ENCODE data around the gene B3GNT4. TPM values are rescaled to one million over a fixed set of nuclear protein-coding genes. Genes with fewer than 3 reads are reported as not detected.

B3GNT4 gene
- total RNA-seq, 1 experiment from 2014 or later: 2.8 TPM

DNA sequence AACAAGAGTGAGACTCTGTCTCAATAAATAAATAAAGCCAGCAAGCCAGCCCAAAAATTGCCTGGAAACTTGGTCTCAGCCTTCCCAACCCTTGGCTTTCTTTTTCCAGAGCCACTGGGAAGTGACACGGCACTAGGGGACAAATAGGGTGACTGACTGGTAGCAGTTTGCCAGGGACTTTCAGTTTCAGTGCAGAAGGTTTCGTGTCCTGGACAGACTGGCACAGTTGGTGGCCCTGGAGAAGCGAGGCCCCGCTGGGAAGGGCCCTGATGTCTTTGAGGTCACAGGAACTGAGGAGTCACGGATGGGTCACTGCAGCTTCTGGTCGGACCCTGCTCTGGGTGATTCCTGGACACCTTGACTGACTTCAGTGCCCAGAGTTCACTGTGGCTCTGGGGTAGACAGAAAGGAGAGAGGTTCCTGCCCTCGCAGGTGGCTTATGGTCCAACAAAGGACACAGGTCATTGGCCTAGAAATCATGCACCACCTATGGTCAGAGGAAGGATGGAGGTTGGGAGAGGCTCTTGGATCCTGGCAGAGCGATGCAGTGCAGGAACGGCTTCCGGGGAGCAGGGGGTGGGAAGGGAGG, 17.9 kb upstream of the B3GNT4 start:
- BruUV-seq (replicated peaks): no TSS peak
- intact Hi-C loops (cut with micrococcal nuclease; ENCODE audit: unreplicated experiment): no loop called here
- POLR2A ChIA-PET (ENCODE audit: unreplicated experiment): no interaction called here

DNA sequence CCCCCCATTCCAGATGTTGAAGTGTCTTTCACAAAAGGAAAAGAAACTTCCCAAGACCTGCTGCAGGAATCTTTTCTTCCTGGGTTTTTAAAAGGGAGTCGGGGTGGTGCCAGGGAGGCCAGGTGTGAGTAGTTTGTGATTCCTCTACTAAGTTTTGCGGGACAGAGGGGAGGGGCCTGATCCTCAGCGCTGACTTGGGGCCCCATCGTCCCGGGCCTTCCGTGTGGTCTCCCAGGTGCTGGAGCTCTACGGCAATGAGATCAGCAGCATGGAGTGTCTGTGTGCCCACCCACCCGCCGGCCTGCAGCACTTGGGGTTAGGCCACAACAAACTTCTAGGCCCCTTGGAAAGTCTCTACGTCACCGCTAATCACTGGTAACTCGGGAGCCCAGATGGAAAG, 16.0 kb upstream of the B3GNT4 start:
- BruUV-seq (replicated peaks): no TSS peak
- H3K4me2 ChIP-seq: no peak overlapping the region
- no peaks in the 10 kb centered on the region for H3K79me2 ChIP-seq (ENCODE audit: low read depth)
- H4K20me1 ChIP-seq (ENCODE audit: insufficient read depth): no peaks in the 10 kb centered on the region
- TF ChIP-seq EZH2 (IDR thresholded peaks at IDR 0.05; ENCODE audit: low read depth): no peak
- TF ChIP-seq, protein P1, sequence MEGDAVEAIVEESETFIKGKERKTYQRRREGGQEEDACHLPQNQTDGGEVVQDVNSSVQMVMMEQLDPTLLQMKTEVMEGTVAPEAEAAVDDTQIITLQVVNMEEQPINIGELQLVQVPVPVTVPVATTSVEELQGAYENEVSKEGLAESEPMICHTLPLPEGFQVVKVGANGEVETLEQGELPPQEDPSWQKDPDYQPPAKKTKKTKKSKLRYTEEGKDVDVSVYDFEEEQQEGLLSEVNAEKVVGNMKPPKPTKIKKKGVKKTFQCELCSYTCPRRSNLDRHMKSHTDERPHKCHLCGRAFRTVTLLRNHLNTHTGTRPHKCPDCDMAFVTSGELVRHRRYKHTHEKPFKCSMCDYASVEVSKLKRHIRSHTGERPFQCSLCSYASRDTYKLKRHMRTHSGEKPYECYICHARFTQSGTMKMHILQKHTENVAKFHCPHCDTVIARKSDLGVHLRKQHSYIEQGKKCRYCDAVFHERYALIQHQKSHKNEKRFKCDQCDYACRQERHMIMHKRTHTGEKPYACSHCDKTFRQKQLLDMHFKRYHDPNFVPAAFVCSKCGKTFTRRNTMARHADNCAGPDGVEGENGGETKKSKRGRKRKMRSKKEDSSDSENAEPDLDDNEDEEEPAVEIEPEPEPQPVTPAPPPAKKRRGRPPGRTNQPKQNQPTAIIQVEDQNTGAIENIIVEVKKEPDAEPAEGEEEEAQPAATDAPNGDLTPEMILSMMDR (conservative IDR thresholded peaks at IDR 0.05): no peak
- H2AFZ ChIP-seq: no peak overlapping the region
- POLR2A ChIA-PET (ENCODE audit: unreplicated experiment): no interaction called here
- H3K9me2 ChIP-seq (ENCODE audit: insufficient read depth): no peaks in the 10 kb centered on the region
- H3K36me3 ChIP-seq (ENCODE audit: low read depth): no peaks in the 10 kb centered on the region
- H3F3A ChIP-seq (ENCODE audit: insufficient read depth, low read depth): no peaks in the 10 kb centered on the region
- H3K4me1 ChIP-seq (replicated peaks; ENCODE audit: insufficient read depth): no peaks in the 10 kb centered on the region
- DNase-seq: no peak
- H3K4me3 ChIP-seq: no peak overlapping the region
- H3K9me3 ChIP-seq (ENCODE audit: insufficient read depth, low read depth): no peaks in the 10 kb centered on the region
- no peaks in the 10 kb centered on the region for H3K27me3 ChIP-seq (ENCODE audit: insufficient read depth, low read depth)
- no peak overlapping the region for H3K27ac ChIP-seq
- intact Hi-C loops (cut with micrococcal nuclease; ENCODE audit: unreplicated experiment): no loop called here
- CTCF ChIA-PET: no interaction called here

More for the DNA sequence above, 17.9 kb upstream of the B3GNT4 start:
- no peaks in the 10 kb centered on the region for H3K27me3 ChIP-seq (ENCODE audit: insufficient read depth, low read depth)
- no peaks in the 10 kb centered on the region for H3K9me2 ChIP-seq (ENCODE audit: insufficient read depth)
- H2AFZ ChIP-seq: no peak overlapping the region
- H4K20me1 ChIP-seq (ENCODE audit: insufficient read depth): no peaks in the 10 kb centered on the region
- no peak overlapping the region for H3K4me2 ChIP-seq
- CTCF ChIA-PET: no interaction called here
- no peak overlapping the region for H3K27ac ChIP-seq
- H3K4me1 ChIP-seq (replicated peaks; ENCODE audit: insufficient read depth): no peaks in the 10 kb centered on the region
- H3K9me3 ChIP-seq (ENCODE audit: insufficient read depth, low read depth): no peaks in the 10 kb centered on the region
- no peak for DNase-seq
- H3F3A ChIP-seq (ENCODE audit: insufficient read depth, low read depth): no peaks in the 10 kb centered on the region
- TF ChIP-seq, protein P1 (conservative IDR thresholded peaks at IDR 0.05): no peak
- TF ChIP-seq EZH2 (IDR thresholded peaks at IDR 0.05; ENCODE audit: low read depth): no peak
- no peaks in the 10 kb centered on the region for H3K79me2 ChIP-seq (ENCODE audit: low read depth)
- no peak overlapping the region for H3K4me3 ChIP-seq
- no peaks in the 10 kb centered on the region for H3K36me3 ChIP-seq (ENCODE audit: low read depth)

DNA sequence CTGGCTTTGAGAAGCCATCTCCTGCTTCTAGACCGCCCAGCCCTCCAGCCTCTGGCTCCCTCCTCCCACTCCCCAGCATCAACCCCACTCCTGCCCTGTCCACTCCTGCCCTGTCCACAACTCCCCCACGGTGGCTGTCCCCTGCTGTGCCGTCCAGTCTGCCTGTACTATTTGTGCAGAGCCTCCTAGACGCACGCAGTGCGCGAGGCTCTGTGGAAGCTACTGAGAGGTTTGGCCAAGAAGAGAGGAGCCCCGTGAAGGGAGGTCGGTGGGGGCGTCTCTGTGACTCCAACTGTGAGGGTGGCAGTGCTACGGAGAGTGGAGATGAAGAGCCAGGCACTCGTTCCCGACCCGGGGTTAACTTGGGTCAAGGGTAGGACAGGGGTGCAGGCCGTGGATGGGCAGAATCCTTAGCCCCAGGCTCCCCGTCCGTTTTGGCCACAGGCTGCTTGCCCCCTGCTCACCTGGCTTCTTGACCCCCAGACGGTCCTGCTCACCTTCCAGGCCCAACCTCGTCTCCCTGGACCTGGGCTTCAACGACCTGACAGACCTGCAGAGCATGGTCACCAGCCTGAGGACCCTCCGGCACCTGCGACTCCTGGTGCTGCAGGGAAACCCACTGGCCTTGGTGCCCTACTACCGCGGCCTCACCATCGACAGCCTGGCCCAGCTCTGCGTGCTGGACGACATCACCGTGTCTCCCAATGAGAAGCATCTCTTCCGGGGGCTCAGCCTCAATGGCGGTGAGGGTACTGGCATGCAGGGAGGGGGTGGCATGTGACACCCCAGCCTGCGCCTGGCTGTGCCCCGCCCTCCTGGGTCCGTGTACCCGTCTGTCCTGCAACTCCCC, 13.7 kb upstream of the B3GNT4 start:
- Histone ChIP-seq H3K9me2 (ENCODE audit: insufficient read depth) (no peaks in the 10 kb centered on the region), H3K27ac (no peak overlapping the region), H3K36me3 (ENCODE audit: low read depth) (no peaks in the 10 kb centered on the region), H3K9me3 (ENCODE audit: insufficient read depth, low read depth) (0 out of 2 replicates have a peak, but pooled peaks cover 2% of the 10 kb centered on the region), H3K4me1 (replicated peaks; ENCODE audit: insufficient read depth) (no peaks in the 10 kb centered on the region), H3K4me2 (no peak overlapping the region), H3K79me2 (ENCODE audit: low read depth) (no peaks in the 10 kb centered on the region), H2AFZ (no peak overlapping the region), H3K4me3 (no peak overlapping the region), H3F3A (ENCODE audit: insufficient read depth, low read depth) (no peaks in the 10 kb centered on the region), H3K27me3 (ENCODE audit: insufficient read depth, low read depth) (no peaks in the 10 kb centered on the region), H4K20me1 (ENCODE audit: insufficient read depth) (no peaks in the 10 kb centered on the region)
- intact Hi-C loops (cut with micrococcal nuclease; ENCODE audit: unreplicated experiment): loop anchor here (2.0 kb wide), 1 partner anchor 395 kb away; no protein-coding TSS in a partner anchor
- TF ChIP-seq, protein P1 (conservative IDR thresholded peaks at IDR 0.05): no peak
- no peak for TF ChIP-seq EZH2 (IDR thresholded peaks at IDR 0.05; ENCODE audit: low read depth)
- no TSS peak for BruUV-seq (replicated peaks)
- POLR2A ChIA-PET (ENCODE audit: unreplicated experiment): no interaction called here
- CTCF ChIA-PET: interaction anchor here (0.6 to 0.7 kb wide), 2 partner anchors 127 to 274 kb away, joined by 4 read pairs; no protein-coding TSS in a partner anchor
- no peak for DNase-seq
